ENCODE data around the gene CXXC1. TPM values are rescaled to one million over a fixed set of nuclear protein-coding genes. Genes with fewer than 3 reads are reported as not detected.

Gene CXXC1
- total RNA-seq, 1 donor from 2014 or later: 35.0 TPM

- Histone ChIP-seq H4K20me1 (ENCODE audit: low read depth) (peaks cover 10% of the 10 kb centered on the region), H3K27ac (no peak overlapping the region), H3K4me1 (peaks cover 11% of the 10 kb centered on the region), H3K4me2 (peak overlapping the region; percentile 87), H3K4me3 (peak overlapping the region; percentile 91), H3F3A (ENCODE audit: low read depth) (peaks cover 11% of the 10 kb centered on the region), H2AFZ (replicated peaks) (peak overlapping the region; percentile 99), H3K9me3 (ENCODE audit: low read depth) (no peaks in the 10 kb centered on the region), H3K9ac (peak overlapping the region; percentile 85), H3K27me3 (no peaks in the 10 kb centered on the region), H3K36me3 (peaks cover 7% of the 10 kb centered on the region), H3K79me2 (ENCODE audit: low read depth) (peaks cover 27% of the 10 kb centered on the region)
- TF ChIP-seq EZH2phosphoT487 (IDR thresholded peaks at IDR 0.05): no peak
- no peak for TF ChIP-seq EZH2 (IDR thresholded peaks at IDR 0.05)
- TF ChIP-seq, protein P1, sequence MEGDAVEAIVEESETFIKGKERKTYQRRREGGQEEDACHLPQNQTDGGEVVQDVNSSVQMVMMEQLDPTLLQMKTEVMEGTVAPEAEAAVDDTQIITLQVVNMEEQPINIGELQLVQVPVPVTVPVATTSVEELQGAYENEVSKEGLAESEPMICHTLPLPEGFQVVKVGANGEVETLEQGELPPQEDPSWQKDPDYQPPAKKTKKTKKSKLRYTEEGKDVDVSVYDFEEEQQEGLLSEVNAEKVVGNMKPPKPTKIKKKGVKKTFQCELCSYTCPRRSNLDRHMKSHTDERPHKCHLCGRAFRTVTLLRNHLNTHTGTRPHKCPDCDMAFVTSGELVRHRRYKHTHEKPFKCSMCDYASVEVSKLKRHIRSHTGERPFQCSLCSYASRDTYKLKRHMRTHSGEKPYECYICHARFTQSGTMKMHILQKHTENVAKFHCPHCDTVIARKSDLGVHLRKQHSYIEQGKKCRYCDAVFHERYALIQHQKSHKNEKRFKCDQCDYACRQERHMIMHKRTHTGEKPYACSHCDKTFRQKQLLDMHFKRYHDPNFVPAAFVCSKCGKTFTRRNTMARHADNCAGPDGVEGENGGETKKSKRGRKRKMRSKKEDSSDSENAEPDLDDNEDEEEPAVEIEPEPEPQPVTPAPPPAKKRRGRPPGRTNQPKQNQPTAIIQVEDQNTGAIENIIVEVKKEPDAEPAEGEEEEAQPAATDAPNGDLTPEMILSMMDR (IDR thresholded peaks at IDR 0.05): no peak
- Mint-ChIP-seq H3K4me3 (peak overlapping the region; percentile 96), H3K36me3 (peaks cover 35% of the 10 kb centered on the region), H3K27ac (peak overlapping the region; percentile 46), H3K27me3 (ENCODE audit: insufficient read depth, low read depth) (peaks cover 6% of the 10 kb centered on the region), H3K4me1 (peaks cover 18% of the 10 kb centered on the region), H3K9me3 (no peaks in the 10 kb centered on the region)
- no peak for DNase-seq (ENCODE audit: low spot score)
Measured at GRCh38 chr18:50280707-50281294, 6.7 kb downstream of the CXXC1 start.

GRCh38 chr18:50279752-50280151 is 7.7 kb downstream of the CXXC1 start:
- Histone ChIP-seq H2AFZ (replicated peaks) (no peak overlapping the region), H3K9ac (no peak overlapping the region), H3K79me2 (ENCODE audit: low read depth) (peaks cover 27% of the 10 kb centered on the region), H3K4me3 (no peak overlapping the region), H3K4me1 (peaks cover 11% of the 10 kb centered on the region), H3K27me3 (no peaks in the 10 kb centered on the region), H3K4me2 (peak overlapping the region; percentile 87), H3K9me3 (ENCODE audit: low read depth) (no peaks in the 10 kb centered on the region), H3F3A (ENCODE audit: low read depth) (peaks cover 11% of the 10 kb centered on the region), H3K27ac (no peak overlapping the region), H3K36me3 (peaks cover 7% of the 10 kb centered on the region), H4K20me1 (ENCODE audit: low read depth) (peaks cover 10% of the 10 kb centered on the region)
- Mint-ChIP-seq H3K4me3 (peak overlapping the region; percentile 96), H3K9me3 (no peaks in the 10 kb centered on the region), H3K27me3 (ENCODE audit: insufficient read depth, low read depth) (peaks cover 6% of the 10 kb centered on the region), H3K36me3 (peaks cover 41% of the 10 kb centered on the region), H3K27ac (no peak overlapping the region), H3K4me1 (peaks cover 18% of the 10 kb centered on the region)
- TF ChIP-seq, protein P1 (IDR thresholded peaks at IDR 0.05): no peak
- TF ChIP-seq EZH2phosphoT487 (IDR thresholded peaks at IDR 0.05): no peak
- TF ChIP-seq EZH2 (IDR thresholded peaks at IDR 0.05): no peak
- DNase-seq (ENCODE audit: low spot score): no peak

- Histone ChIP-seq H2AFZ (replicated peaks) (no peak overlapping the region), H3K4me3 (no peak overlapping the region), H4K20me1 (ENCODE audit: low read depth) (peaks cover 10% of the 10 kb centered on the region), H3K9ac (no peak overlapping the region), H3K36me3 (peaks cover 7% of the 10 kb centered on the region), H3K79me2 (ENCODE audit: low read depth) (peaks cover 27% of the 10 kb centered on the region), H3F3A (ENCODE audit: low read depth) (peaks cover 11% of the 10 kb centered on the region), H3K4me2 (no peak overlapping the region), H3K27ac (no peak overlapping the region), H3K9me3 (ENCODE audit: low read depth) (no peaks in the 10 kb centered on the region), H3K27me3 (no peaks in the 10 kb centered on the region), H3K4me1 (peaks cover 11% of the 10 kb centered on the region)
- no peak for DNase-seq (ENCODE audit: low spot score)
- Mint-ChIP-seq H3K4me1 (peaks cover 18% of the 10 kb centered on the region), H3K4me3 (no peak overlapping the region), H3K36me3 (peaks cover 40% of the 10 kb centered on the region), H3K9me3 (no peaks in the 10 kb centered on the region), H3K27me3 (ENCODE audit: insufficient read depth, low read depth) (peaks cover 3% of the 10 kb centered on the region), H3K27ac (no peak overlapping the region)
- no peak for TF ChIP-seq EZH2 (IDR thresholded peaks at IDR 0.05)
- TF ChIP-seq EZH2phosphoT487 (IDR thresholded peaks at IDR 0.05): no peak
- TF ChIP-seq, protein P1 (IDR thresholded peaks at IDR 0.05): no peak
Measured at GRCh38 chr18:50277942-50278341, 9.6 kb downstream of the CXXC1 start.
